22Rv1 (cell line): ENCODE data around the gene BIRC5.

Experiments used
- ZFX ChIP-seq: fragments of 450-650 bp; IDR thresholded peaks from 2 replicates; pipeline ENCODE4 v1.6.1; 2017; ENCODE audit warnings: antibody characterized with exemption, borderline replicate concordance
- TF ChIP-seq, protein P1 (sequence below): fragments of 450-650 bp; IDR thresholded peaks from 2 replicates; pipeline ENCODE4 v1.5.1; 2017; ENCODE audit warnings: mild to moderate bottlenecking

DNA sequence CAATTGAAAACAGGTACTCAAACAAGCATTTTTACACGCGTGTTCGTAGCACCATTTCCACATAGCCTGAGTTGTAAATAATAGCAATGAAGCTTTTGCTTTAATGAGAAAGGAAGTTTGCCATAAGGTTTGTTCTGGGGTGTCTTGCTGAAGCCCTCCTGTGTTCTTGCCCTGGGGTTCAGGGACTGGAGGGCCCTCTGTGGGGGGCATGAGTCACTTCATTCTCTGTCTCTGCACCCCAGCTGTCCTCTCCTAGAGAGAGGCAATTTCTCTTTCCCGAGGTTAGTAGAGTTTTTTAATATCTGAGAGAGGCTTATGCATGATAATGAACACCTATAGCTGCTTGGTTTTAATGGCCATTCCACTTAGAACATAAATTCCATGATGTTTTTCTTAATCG is 17.3 kb upstream of the BIRC5 start:
- TF ChIP-seq, protein P1, sequence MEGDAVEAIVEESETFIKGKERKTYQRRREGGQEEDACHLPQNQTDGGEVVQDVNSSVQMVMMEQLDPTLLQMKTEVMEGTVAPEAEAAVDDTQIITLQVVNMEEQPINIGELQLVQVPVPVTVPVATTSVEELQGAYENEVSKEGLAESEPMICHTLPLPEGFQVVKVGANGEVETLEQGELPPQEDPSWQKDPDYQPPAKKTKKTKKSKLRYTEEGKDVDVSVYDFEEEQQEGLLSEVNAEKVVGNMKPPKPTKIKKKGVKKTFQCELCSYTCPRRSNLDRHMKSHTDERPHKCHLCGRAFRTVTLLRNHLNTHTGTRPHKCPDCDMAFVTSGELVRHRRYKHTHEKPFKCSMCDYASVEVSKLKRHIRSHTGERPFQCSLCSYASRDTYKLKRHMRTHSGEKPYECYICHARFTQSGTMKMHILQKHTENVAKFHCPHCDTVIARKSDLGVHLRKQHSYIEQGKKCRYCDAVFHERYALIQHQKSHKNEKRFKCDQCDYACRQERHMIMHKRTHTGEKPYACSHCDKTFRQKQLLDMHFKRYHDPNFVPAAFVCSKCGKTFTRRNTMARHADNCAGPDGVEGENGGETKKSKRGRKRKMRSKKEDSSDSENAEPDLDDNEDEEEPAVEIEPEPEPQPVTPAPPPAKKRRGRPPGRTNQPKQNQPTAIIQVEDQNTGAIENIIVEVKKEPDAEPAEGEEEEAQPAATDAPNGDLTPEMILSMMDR, result no peak
- no peak for TF ChIP-seq ZFX
